HEK293T (cell line): Measurements from ENCODE around the gene PDCD1LG2.

Experiments used
- FOXA1 ChIP-seq: fragments of 450-650 bp; IDR thresholded peaks from 2 replicates; pipeline ENCODE4 v1.6.1; 2016; ENCODE audit warnings: mild to moderate bottlenecking
- FOXM1 ChIP-seq: fragments of 450-650 bp; IDR thresholded peaks from 2 replicates; pipeline ENCODE4 v1.6.1; 2017; ENCODE audit warnings: mild to moderate bottlenecking, borderline replicate concordance
- NFRKB ChIP-seq: fragments of 450-650 bp; IDR thresholded peaks from 2 replicates; pipeline ENCODE4 v1.6.1; 2016; ENCODE audit warnings: mild to moderate bottlenecking, moderate library complexity
- TARDBP ChIP-seq: fragments of 450-650 bp; IDR thresholded peaks from 2 replicates; pipeline ENCODE4 v1.6.1; 2016

DNA sequence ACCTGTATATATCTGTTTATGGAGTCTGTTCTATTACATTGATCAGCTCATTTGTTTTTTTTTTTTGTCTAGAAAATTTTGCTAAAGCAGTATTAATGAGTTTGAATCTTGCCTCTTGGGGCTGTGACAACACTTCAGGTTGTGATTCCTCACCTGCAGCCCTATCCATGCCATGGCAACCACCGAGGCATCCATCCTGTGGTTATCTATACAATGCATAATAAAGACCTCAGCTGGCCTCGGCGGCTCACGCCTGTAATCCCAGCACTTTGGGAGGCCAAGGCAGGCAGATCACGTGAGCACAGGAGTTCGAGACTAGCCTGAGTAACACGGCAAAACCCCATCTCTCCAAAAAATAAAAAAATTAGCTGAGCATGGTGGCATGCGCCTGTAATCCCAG is 28.1 kb upstream of the PDCD1LG2 start:
- TF ChIP-seq FOXA1: no peak
- no peak for TF ChIP-seq TARDBP
- no peak for TF ChIP-seq FOXM1
- TF ChIP-seq NFRKB: no peak
